Ovary (tissue), 3 donors: Measurements from ENCODE around the gene THAP3.

ENCODE experiments used
- EP300 ChIP-seq: sonication (generic); formaldehyde crosslinking; IDR thresholded peaks from one replicate; pipeline ENCODE4 v1.6.1; 2017; ENCODE audit warnings: antibody characterized with exemption
- POLR2A ChIP-seq: fragments of 450-650 bp; IDR thresholded peaks from one replicate; pipeline ENCODE4 v1.6.1; 2017; ENCODE audit warnings: antibody characterized with exemption, mild to moderate bottlenecking, moderate library complexity
- TF ChIP-seq, protein P1 (sequence below), 3 donors: fragments of 450-650 bp in 2 of 3; fragments of 200-600 bp in 1 of 3; IDR thresholded peaks; one replicate each; pipeline versions ENCODE4 v1.5.1 to v1.8.0; 2016 to 2022; ENCODE audit warnings: antibody characterized with exemption in 3 of 3, mild to moderate bottlenecking in 1 of 3
- donor health status: DM: no; HTN: no; CAD: no.

DNA sequence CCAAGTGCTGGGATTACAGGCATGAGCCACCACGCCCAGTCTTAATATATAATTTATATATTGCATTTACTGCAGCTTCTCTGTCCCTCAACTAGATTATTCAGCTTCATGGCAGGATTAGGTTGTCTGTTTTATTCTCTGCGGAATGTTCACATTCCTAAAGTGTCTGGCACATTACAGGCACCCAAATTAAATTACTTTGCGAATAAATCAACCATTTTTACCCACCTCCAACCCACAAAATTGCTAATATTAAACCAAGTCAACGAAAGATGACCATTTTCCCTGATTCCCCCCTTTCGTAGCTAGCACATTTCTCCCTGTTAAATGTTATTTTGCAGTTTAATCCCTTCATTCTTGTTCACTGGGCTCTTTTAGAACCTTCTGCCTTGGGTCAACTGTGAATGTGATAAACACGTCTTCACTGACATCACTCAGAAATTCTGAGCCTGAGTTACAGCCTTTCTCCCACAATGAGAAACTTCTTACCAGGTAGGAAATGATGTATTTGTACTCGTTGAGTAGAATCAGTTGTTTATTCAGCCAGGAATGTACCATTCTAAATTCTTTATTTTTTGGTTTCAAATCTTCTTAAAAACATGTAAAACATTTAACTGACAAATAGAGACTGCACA is 35.9 kb downstream of the THAP3 start:
- TF ChIP-seq, protein P1, sequence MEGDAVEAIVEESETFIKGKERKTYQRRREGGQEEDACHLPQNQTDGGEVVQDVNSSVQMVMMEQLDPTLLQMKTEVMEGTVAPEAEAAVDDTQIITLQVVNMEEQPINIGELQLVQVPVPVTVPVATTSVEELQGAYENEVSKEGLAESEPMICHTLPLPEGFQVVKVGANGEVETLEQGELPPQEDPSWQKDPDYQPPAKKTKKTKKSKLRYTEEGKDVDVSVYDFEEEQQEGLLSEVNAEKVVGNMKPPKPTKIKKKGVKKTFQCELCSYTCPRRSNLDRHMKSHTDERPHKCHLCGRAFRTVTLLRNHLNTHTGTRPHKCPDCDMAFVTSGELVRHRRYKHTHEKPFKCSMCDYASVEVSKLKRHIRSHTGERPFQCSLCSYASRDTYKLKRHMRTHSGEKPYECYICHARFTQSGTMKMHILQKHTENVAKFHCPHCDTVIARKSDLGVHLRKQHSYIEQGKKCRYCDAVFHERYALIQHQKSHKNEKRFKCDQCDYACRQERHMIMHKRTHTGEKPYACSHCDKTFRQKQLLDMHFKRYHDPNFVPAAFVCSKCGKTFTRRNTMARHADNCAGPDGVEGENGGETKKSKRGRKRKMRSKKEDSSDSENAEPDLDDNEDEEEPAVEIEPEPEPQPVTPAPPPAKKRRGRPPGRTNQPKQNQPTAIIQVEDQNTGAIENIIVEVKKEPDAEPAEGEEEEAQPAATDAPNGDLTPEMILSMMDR (IDR thresholded peaks at IDR 0.05) = no peak
- TF ChIP-seq EP300 (no peak), POLR2A (no peak)
